Measurements from ENCODE around the gene LCA5. TPM values are rescaled to one million over a fixed set of nuclear protein-coding genes. Genes with fewer than 3 reads are reported as not detected.

The LCA5 gene
- total RNA-seq, 1 experiment from 2014 or later = 2.0 TPM

GRCh38 chr6:79544939-79545450, 7.8 kb upstream of the LCA5 start (continued):
- TF ChIP-seq SRF (IDR thresholded peaks at IDR 0.05; ENCODE audit: low read depth) (no peak), ZBTB33 (IDR thresholded peaks at IDR 0.05; ENCODE audit: extremely low read depth, insufficient replicate concordance, low read length) (peak; percentile 21), POLR2AphosphoS5 (IDR thresholded peaks at IDR 0.05; ENCODE audit: low read depth, low read length) (peak; percentile 44; the same call in 1 of the 2 replicates), CTCF (IDR thresholded peaks at IDR 0.05 in 2 of 3, conservative IDR thresholded peaks at IDR 0.05 in 1 of 3; ENCODE audit: borderline replicate concordance in 1 of 3, insufficient read depth in 1 of 3, low read depth in 2 of 3, low read length in 2 of 3) (peak in 2 of 3 experiments; percentile 47 to 65; a peak in 4 of 6 replicates), TCF7L2 (IDR thresholded peaks at IDR 0.05; ENCODE audit: borderline replicate concordance, extremely low read depth, insufficient read depth, insufficient read length) (peak; percentile 89)

GRCh38 chr6:79544299-79544927, 7.2 kb upstream of the LCA5 start:
- ChIA-PET CTCF (interaction anchor here (0.9 to 1.6 kb wide), 5 partner anchors 7 to 294 kb away, joined by 3 to 7 read pairs (median 4); partner anchors contain the start of gene LCA5), POLR2A (no interaction called here), RAD21 (ENCODE audit: low non-redundant PET in 1 of 2, low total read pairs in 2 of 2, uncharacterized antibody in 2 of 2, unreplicated experiment in 2 of 2) (no interaction called here)
- ATAC-seq = no peak
- H3K4me2 ChIP-seq (ENCODE audit: low read length) = peak overlapping the region; percentile 62
- no TSS peak for BruUV-seq (replicated peaks)
- no peaks in the 10 kb centered on the region for H4K20me1 ChIP-seq (ENCODE audit: insufficient read depth)
- no peaks in the 10 kb centered on the region for H3K9me3 ChIP-seq (ENCODE audit: control insufficient read depth in 1 of 2, insufficient read depth in 1 of 2, low read depth in 1 of 2, low read length in 2 of 2)
- peaks cover 17 to 26% of the 10 kb centered on the region in 2 experiments for H3K4me1 ChIP-seq (ENCODE audit: control insufficient read depth in 1 of 2, insufficient read depth in 2 of 2, low read length in 2 of 2)
- intact Hi-C loops (cut with micrococcal nuclease) = loop anchor here (10.0 kb wide), 1 partner anchor 460 kb away; no protein-coding TSS in a partner anchor
- H3K27me3 ChIP-seq (ENCODE audit: insufficient read depth, low read length) = no peaks in the 10 kb centered on the region
- no peaks in the 10 kb centered on the region for H3K9me2 ChIP-seq (ENCODE audit: insufficient read depth)
- H3K79me2 ChIP-seq (ENCODE audit: insufficient read depth, low read length) = no peaks in the 10 kb centered on the region
- no peak for TF ChIP-seq CBX3 (IDR thresholded peaks at IDR 0.05; ENCODE audit: low read depth)
- peak overlapping the region; percentile 24; the same call in 1 of the 2 replicates for H3K27ac ChIP-seq (ENCODE audit: low read depth, low read length)
- H2AFZ ChIP-seq (ENCODE audit: low read depth, low read length, poor library complexity, severe bottlenecking) = no peak overlapping the region
- H3K4me3 ChIP-seq (replicated peaks in 1 of 2; ENCODE audit: low read depth in 1 of 2, low read length in 2 of 2) = peak overlapping the region in 1 of 2 experiments; percentile 14; a peak in 1 of 4 replicates
- no peaks in the 10 kb centered on the region for H3K36me3 ChIP-seq (ENCODE audit: control insufficient read depth in 1 of 2, insufficient read depth in 2 of 2, low read length in 2 of 2)
- DNase-seq (ENCODE audit: low read depth, low spot score) = no peak
- H3K9ac ChIP-seq (ENCODE audit: low read length) = peak overlapping the region; percentile 27
